ENCODE measurements around the gene NFIX.

Gene NFIX

DNA sequence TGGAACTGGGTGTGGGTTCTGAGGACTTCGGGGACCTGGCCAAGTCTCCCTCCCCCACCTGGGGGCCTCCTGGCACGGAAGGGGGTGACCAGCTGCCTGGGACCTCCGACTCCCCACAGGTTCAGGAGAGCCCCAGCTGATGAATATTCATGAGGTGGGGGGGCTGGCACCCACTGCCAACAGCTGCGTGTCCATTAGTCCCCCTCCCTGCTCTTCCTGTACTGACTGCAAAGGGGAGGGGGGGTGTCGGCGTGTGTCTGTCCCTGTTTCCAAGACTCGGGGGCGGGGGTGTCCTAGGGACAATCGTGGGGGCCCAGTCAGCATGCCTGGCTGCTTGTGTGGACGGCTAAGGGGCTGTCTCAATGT lies 10.6 kb upstream of the NFIX start:
- Histone ChIP-seq H3K27ac (peak overlapping the region in 6 of 21 experiments; percentile 3 to 73 (median 60)), H3K4me3 (no peak overlapping the region)

GRCh38 chr19:12985049-12985776 lies 10.1 kb upstream of the NFIX start:
- peak overlapping the region in 7 of 21 experiments; percentile 2 to 73 (median 59) for H3K27ac ChIP-seq
- H3K4me3 ChIP-seq: no peak overlapping the region

GRCh38 chr19:12986726-12987125 lies 8.5 kb upstream of the NFIX start:
- no peak overlapping the region for H3K27ac ChIP-seq
- no peak overlapping the region for H3K4me3 ChIP-seq

- Histone ChIP-seq H3K4me3 (no peak overlapping the region), H3K27ac (no peak overlapping the region)
Measured at GRCh38 chr19:12987190-12987589, 8.1 kb upstream of the NFIX start.

- Histone ChIP-seq H3K27ac (no peak overlapping the region), H3K4me3 (no peak overlapping the region)
Measured at GRCh38 chr19:12987781-12988180, 7.5 kb upstream of the NFIX start.

- no peak overlapping the region for H3K4me3 ChIP-seq
- H3K27ac ChIP-seq: no peak overlapping the region
Measured at GRCh38 chr19:12990431-12990830, 4.8 kb upstream of the NFIX start.

DNA sequence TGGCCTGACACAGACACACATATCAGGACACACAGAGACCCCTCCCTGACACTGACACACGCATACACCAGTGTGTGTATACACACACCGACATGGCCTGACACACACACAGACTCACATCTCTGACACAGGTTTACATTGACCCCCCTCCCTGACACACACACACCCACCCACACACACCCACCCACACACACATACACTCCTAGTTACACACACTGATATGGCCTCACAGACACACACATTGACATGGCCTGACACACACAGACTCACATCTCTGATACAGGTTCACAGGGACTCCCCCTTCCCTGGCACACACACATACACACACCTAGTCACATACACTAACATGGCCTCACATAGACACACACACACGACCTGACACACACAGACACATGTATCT lies 4.4 kb upstream of the NFIX start:
- no peak overlapping the region for H3K4me3 ChIP-seq
- H3K27ac ChIP-seq: no peak overlapping the region

GRCh38 chr19:12991296-12991695 lies 4.0 kb upstream of the NFIX start:
- no peak overlapping the region for H3K4me3 ChIP-seq
- no peak overlapping the region for H3K27ac ChIP-seq

GRCh38 chr19:12992729-12993128 lies 2.5 kb upstream of the NFIX start:
- Histone ChIP-seq H3K4me3 (no peak overlapping the region), H3K27ac (peak overlapping the region in 2 of 21 experiments; percentile 47 to 61)

DNA sequence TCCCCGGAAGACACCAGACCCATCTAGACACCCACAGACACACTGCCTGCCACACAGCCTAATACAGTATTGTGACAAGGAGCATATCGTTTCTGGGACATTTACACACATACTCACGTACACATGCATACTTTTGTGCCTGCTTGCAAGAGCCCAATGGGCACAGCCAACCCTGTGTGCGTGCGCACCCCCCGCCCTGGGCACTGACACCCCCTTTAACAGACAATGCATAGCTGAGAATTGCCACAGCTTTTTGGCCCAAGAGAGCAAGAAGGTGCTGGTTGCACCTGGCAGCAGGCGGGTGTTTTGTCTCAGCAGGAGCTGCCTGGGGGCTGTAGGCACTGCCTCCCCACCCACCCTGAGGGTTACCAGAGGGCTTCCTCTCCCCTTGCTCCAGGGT lies 1.7 kb upstream of the NFIX start:
- peak overlapping the region in 8 of 21 experiments; percentile 17 to 84 (median 50) for H3K27ac ChIP-seq
- no peak overlapping the region for H3K4me3 ChIP-seq

- H3K27ac ChIP-seq: peak overlapping the region; percentile 45 to 97 (median 87)
Measured at GRCh38 chr19:12995596-12996405, 526 bp downstream of the NFIX start.

DNA sequence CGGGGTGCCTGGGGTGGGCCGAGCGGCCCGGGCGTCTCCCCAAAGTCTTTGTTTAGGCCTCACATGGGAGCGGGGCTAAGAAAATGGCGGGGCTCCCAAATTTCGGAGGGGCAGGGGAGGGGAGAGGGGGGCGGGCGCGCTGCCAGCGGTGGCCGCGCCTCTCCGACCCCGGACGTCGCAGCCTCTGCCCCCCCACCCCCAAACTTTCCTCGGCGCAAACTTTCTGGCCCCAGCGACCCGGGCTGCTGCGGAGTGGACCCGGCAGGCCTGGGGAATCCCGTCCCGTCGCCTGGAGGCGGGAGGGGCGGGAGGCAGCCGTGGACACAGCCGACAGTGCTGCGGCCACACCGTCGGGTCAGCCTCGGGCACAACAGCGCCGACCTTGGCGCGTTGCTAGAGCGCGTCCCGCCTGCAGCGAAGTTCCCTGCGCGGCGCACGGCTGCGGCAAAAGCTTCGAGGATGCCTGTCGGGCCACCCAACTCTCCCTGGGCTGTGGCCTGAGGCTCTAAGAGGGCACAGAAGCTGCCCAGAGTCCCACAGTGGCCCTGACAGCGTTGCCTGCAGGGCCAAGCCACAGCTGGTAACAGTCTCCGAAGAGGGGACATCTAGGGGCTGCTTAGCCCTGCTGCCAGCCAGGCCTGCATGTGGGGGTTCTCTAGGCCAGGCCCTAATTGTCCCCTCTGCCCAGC lies 1.3 kb downstream of the NFIX start:
- Histone ChIP-seq H3K27ac (peak overlapping the region; percentile 45 to 97 (median 87)), H3K4me3 (peak overlapping the region; percentile 53 to 75 (median 68))

More at GRCh38 chr19:12995596-12996405, 526 bp downstream of the NFIX start:
- peak overlapping the region; percentile 53 to 75 (median 68) for H3K4me3 ChIP-seq

DNA sequence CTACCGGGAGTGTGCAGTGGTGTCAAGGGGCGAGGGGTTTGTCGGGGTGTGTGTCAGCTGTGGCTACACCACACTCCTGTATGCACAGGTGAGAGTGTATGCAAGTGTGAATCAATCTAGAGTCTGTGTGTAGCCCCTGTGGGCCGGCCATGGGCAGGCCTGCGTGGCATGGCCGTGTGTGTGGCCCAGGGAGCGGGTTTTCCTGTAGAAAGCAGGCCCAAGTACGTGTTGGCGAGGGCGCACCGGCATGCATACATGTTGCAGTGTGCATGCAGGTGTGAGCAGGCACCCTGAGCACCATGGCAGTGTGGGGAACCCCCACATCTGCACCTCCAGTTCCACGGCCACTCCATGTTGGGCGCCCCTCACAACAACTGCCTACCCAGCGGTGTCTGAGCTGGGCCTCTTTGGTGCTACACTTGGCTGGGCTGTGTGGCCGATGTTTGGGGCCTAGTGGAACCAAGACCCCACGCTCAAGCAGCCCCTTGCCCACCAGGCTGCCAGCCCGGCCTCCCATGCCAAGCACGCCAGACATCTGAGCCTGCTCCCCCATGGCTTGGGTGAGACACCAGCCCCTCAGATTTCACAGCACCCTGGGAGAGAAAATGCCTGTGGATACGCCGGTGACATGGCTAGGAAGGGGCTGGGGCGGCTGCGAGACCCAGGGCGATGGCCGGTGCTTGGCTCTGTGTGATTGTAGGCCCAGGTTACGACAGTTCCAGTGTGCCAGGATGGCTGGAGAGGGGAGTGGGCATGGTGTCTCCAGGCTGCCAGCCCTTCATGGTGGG lies 2.1 kb downstream of the NFIX start:
- H3K4me3 ChIP-seq: peak overlapping the region; percentile 53 to 75 (median 68)
- peak overlapping the region in 20 of 21 experiments; percentile 63 to 97 (median 89) for H3K27ac ChIP-seq

GRCh38 chr19:12997967-12998940 lies 3.0 kb downstream of the NFIX start:
- Histone ChIP-seq H3K4me3 (peak overlapping the region in 4 of 7 experiments; percentile 60 to 75 (median 66)), H3K27ac (peak overlapping the region in 18 of 21 experiments; percentile 34 to 97 (median 91))

GRCh38 chr19:13001166-13001501 lies 5.9 kb downstream of the NFIX start:
- peak overlapping the region in 16 of 21 experiments; percentile 64 to 97 (median 87) for H3K27ac ChIP-seq
- peak overlapping the region in 1 of 7 experiments; percentile 36 for H3K4me3 ChIP-seq

GRCh38 chr19:13001502-13002165 lies 6.4 kb downstream of the NFIX start:
- peak overlapping the region in 3 of 7 experiments; percentile 8 to 36 (median 20) for H3K4me3 ChIP-seq
- H3K27ac ChIP-seq: peak overlapping the region in 19 of 21 experiments; percentile 45 to 97 (median 87)

- Histone ChIP-seq H3K27ac (peak overlapping the region in 19 of 21 experiments; percentile 45 to 97 (median 87)), H3K4me3 (peak overlapping the region in 3 of 7 experiments; percentile 20 to 36 (median 23))
Measured at GRCh38 chr19:13002166-13002898, 7.1 kb downstream of the NFIX start.
